Esophagus muscularis mucosa (tissue), 4 donors: Measurements from ENCODE around the gene SP100.

Experiments
- CTCF ChIP-seq, 3 experiments: fragments of 200-600 bp in 2 of 3; fragments of 450-650 bp in 1 of 3; sonication (generic) in 2 of 3; IDR thresholded peaks; one replicate each; pipeline ENCODE4 v1.5.1; 2017 to 2019; ENCODE audit warnings: antibody characterized with exemption in 3 of 3, mild to moderate bottlenecking in 2 of 3, moderate library complexity in 1 of 3
- EP300 ChIP-seq: sonication (generic); formaldehyde crosslinking; IDR thresholded peaks from one replicate; pipeline ENCODE4 v1.6.1; 2017; ENCODE audit warnings: antibody characterized with exemption
- POLR2A ChIP-seq: fragments of 450-650 bp; IDR thresholded peaks from one replicate; pipeline ENCODE4 v1.6.1; 2017; ENCODE audit warnings: antibody characterized with exemption, moderate library complexity, mild to moderate bottlenecking, low read depth

GRCh38 chr2:230512955-230513748 lies 97.2 kb downstream of the SP100 start:
- TF ChIP-seq CTCF (IDR thresholded peaks at IDR 0.05), result no peak
- TF ChIP-seq EP300, result no peak
- TF ChIP-seq POLR2A, result no peak
